ENCODE results near the gene P3H3.
A peak's percentile ranks its signal among the peaks of the same experiment; 100 is the strongest.

Gene P3H3

DNA sequence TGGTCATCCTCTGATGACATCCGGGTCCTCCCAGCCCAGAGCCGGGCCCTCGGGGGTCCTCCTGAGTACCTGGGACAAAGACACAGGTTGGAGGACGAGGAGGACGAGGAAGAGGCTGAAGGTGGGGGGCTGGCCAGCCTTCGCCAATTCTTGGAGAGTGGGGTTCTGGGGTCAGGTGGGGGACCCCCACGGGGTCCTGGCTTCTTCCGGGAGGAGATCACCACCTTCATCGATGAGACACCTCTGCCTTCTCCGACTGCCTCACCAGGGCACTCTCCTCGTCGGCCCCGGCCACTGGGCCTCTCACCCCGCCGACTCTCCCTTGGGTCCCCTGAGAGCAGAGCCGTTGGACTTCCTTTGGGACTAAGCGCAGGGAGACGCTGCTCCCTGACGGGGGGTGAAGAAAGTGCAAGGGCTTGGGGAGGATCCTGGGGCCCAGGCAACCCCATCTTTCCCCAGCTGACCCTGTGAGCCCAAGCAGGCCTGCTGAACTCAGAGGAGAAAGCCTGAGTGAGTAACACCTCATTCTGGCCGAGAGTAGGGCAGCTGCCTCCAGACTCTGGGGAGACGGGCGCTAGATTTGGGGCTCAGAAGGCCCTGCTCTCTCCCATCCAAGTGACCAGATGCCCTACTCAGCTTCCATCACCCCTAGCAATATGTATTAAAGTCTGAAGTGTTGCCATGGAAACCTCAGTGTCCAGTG is 1.3 kb upstream of the P3H3 start:
- no peak for DNase-seq (ENCODE audit: low read depth)

DNA sequence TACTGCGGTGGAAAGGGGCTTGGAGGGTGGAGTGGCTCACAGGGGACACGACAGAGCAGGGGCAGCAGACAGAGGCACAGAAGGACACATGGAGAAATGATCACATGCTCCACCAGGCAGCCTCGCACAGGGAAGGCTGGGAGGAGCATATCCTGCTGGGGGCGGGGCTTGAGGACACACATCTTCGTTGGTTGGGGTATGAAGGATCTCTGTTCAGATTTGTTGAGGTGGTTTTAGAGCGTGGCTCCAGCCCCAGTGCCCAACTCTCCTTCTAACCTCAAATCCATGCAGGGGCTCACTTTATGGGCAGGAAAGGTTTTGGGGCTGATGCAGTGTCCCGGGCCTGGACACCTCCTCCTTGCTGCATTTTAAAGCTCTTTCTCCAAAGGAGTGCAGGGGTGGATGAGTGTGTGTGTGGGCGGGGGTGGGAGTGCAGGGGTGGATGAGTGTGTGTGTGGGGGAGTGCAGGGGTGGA is 733 bp upstream of the P3H3 start:
- no peak for DNase-seq (ENCODE audit: low read depth)

DNA sequence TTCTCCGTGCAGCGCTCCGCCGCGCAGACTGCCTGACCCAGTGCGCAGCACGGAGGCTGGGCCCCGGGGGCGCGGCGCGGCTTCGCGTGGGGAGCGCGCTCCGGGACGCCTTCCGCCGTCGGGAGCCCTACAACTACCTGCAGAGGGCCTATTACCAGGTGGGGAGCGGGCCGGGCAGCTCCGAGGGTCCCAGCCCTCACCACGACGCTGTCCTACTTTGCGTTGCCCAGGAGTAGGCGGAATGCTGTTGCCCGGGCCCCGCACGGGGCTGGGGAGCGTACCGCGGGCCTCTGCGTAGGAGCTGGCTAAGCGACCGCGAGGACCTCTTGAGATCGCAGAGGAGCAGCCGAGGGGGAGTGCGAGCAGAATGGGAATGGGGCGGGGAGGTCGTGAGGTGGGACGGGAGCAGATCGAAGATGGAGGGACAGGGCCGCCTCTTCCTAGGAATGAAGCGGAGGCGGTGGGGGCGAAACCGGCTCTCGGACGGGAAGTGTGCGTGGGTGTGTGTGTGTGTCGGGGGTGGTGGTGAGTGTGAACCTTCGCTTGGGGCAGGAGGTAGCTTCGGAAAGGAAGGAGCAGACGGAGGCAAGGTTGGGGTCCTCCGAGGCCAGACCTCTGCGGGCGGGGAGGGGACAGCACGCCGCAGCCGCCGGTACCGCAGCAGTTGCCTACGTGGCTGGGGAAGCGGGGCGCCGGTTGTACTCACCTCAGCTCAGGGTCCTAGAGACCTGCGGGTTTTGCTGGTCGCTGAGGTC is 751 bp downstream of the P3H3 start:
- DNase-seq (ENCODE audit: low read depth), result peak; percentile 17

GRCh38 chr12:6829536-6830220 is 1.5 kb downstream of the P3H3 start:
- no peak for DNase-seq (ENCODE audit: low read depth)

DNA sequence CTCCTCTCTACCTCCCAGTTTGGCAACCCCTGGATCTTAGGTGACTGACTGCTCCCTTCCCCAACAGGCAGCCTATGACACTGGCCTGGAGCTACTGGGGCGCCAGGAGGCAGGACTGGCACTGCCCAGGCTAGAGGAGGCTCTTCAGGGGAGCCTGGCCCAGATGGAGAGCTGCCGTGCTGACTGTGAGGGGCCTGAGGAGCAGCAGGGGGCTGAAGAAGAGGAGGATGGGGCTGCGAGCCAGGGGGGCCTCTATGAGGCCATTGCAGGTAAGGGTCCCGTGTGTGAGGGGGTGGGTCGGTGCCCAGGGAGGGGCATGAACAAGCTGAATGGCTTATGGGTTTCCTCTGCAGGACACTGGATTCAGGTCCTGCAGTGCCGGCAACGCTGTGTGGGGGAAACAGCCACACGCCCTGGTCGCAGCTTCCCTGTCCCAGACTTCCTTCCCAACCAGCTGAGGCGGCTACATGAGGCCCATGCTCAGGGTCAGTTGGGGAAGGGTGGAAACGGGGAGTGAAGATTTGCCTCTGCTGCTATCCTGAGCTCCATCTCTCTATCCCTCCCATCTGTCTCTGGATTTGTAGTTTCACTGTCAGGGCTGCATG is 2.2 kb downstream of the P3H3 start:
- DNase-seq (ENCODE audit: low read depth), result no peak

DNA sequence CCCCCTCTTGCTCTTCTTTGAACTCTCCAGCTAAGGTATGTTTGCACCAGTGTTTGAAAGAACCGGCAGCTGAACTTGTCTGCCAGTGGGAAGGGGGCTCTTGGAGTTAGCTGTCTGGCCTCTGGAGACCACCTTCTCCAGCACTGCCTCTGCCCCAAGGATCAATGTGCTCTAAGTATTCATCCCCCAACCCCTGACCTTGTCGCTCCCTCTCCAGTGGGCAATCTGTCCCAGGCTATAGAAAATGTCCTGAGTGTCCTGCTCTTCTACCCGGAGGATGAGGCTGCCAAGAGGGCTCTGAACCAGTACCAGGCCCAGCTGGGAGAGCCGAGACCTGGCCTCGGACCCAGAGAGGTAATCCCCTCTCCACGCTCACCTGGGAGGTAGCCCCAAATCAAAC is 2.8 kb downstream of the P3H3 start:
- DNase-seq (ENCODE audit: low read depth), result no peak

- DNase-seq (ENCODE audit: low read depth), result no peak
These were observed 3.3 kb downstream of the P3H3 start for GRCh38 chr12:6831450-6831995.

DNA sequence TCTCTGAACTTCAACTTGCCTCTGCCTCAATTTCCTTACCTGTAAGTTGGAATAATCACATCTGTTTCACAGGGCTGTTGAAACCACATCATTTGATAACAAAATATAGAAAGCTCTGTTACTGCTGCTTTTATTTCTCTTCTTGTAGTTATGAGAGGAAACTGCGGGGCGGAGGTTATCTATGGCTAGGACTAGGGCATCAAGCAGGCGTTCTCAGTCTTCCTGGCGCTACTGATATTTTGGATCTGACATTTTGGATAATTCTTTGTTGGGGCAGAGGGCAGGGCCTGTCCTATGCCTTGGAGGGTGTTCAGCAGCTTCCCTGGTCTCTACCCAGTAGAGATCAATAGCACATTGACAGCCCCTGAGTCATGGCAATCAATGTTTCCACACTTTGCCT is 3.9 kb downstream of the P3H3 start:
- no peak for DNase-seq (ENCODE audit: low read depth)

- DNase-seq (ENCODE audit: low read depth), result no peak
These were observed 5.1 kb downstream of the P3H3 start for GRCh38 chr12:6833189-6833890.

- no peak for DNase-seq (ENCODE audit: low read depth)
These were observed 6.0 kb downstream of the P3H3 start for GRCh38 chr12:6834254-6834653.

GRCh38 chr12:6834873-6835272 is 6.7 kb downstream of the P3H3 start:
- no peak for DNase-seq (ENCODE audit: low read depth)

DNA sequence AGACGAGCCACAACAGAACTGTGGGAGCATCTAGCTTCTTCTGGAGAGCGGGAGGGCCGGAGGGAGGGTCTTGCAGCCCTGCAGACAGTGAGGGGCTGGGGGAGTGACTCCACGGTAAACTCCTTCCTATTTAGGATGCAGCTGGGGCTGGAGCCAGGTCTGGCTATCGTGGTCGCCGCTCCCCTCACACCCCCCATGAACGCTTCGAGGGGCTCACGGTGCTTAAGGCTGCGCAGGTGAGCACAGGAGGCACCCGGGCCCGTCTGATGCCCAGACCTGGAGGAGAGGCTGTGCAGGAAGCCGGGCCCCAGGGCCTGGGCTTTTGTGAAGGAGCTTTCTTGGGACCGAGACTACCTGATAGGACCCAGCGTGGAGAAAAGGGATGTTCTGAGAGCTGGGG is 8.6 kb downstream of the P3H3 start:
- no peak for DNase-seq (ENCODE audit: low read depth)

DNA sequence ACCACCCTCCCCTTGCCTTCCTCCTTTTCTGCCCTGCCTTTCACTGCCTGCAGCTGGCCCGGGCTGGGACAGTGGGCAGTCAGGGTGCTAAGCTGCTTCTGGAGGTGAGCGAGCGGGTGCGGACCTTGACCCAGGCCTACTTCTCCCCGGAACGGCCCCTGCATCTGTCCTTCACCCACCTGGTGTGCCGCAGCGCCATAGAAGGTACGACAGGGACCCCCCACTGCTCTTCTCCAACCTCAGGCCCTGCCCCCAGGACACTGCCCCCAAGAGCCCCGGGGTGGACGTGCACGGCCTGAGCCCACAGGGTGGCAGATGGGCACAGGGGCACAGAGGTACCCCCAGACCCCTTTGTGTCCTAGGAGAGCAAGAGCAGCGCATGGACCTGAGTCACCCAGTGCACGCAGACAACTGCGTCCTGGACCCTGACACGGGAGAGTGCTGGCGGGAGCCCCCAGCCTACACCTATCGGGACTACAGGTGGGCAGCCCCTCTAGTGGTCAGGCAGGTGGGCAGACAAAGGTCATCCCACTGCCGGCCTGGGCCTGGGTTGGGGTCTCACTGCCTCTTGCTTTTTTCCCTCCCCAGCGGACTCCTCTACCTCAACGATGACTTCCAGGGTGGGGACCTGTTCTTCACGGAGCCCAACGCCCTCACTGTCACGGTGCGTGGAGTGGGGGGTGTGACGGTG is 9.3 kb downstream of the P3H3 start:
- no peak for DNase-seq (ENCODE audit: low read depth)

- DNase-seq (ENCODE audit: low read depth), result no peak
These were observed 10.6 kb downstream of the P3H3 start for GRCh38 chr12:6838854-6839253.

GRCh38 chr12:6839482-6840201 is 11.4 kb downstream of the P3H3 start:
- DNase-seq (ENCODE audit: low read depth), result no peak

DNA sequence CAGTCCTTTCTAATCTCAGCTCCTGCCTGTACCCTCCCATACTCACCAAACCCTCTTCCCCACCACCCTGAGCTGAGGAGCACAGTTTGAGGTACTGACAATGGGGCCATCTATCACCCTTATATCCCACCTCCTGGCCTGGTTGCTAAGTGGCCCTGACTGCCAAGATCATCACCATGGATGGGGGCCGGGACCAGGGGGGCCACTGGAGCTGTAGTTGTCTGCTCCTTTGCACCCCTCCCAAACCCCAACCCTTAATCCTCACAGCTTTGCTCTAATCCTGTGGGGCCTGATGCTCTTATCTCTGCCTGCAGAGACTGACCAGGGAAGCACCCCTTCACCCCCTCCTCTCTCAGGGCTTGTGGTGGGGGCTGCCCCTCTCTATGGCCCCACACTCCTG is 12.1 kb downstream of the P3H3 start:
- no peak for DNase-seq (ENCODE audit: low read depth)

DNA sequence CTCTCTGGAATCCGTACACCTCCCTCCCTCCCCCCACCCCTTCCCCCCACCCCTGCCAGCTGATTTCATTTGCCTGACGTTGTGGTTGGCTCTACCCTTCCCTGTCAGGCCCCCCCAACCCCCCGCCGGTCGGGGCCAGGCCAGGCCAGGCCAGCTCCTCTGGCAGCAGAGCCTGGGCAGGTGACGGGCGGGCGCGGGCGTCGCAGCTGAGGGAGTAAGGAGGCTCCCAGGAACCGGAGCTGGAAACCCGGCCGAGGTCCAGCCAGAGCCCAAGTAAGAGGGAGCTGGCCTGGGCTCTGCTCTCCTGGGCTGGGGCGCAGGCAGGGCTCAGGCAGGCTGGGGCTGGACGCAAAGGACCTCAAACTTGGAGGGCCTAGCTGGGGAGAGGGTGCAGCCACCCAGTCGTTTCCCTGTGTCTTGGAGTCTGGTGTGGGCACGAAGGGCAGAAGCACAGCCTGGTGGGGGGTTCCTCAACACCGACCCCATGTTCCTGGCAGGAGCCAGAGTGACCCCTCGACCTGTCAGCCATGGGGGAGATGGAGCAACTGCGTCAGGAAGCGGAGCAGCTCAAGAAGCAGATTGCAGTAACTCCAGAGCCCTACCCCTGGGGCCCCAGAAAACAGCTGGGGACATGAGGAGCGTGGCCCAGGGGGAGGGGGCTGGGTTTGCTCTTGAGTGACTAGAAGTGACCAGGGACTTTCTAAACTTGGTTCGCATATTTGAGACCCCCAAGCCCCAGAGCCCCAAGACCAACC is 12.7 kb downstream of the P3H3 start, which contains the start of gene GNB3:
GNB3 (plus strand) TSS at position 165 of the 755 bp plus-strand sequence; CDS start at position 528, 363 bp downstream.
- no peak for DNase-seq (ENCODE audit: low read depth)

DNA sequence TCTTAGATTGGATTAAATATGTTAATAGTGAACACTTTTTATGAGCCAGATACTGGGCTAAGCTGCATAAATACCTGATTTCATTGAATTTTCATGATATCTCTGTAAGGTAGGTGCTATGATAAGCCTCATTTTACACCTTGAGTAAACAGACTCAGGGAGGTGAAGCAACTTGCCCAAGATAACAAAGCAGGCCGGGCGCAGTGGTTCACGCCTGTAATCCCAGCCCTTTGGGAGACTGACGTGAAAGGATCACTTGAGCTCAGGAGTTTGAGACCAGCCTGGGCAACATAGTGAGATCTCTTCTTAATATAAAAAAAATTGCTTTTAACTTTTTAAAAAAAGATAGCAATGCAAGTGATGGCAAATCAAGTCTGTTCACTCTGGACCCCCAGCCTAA is 13.9 kb downstream of the P3H3 start:
- no peak for DNase-seq (ENCODE audit: low read depth)

DNA sequence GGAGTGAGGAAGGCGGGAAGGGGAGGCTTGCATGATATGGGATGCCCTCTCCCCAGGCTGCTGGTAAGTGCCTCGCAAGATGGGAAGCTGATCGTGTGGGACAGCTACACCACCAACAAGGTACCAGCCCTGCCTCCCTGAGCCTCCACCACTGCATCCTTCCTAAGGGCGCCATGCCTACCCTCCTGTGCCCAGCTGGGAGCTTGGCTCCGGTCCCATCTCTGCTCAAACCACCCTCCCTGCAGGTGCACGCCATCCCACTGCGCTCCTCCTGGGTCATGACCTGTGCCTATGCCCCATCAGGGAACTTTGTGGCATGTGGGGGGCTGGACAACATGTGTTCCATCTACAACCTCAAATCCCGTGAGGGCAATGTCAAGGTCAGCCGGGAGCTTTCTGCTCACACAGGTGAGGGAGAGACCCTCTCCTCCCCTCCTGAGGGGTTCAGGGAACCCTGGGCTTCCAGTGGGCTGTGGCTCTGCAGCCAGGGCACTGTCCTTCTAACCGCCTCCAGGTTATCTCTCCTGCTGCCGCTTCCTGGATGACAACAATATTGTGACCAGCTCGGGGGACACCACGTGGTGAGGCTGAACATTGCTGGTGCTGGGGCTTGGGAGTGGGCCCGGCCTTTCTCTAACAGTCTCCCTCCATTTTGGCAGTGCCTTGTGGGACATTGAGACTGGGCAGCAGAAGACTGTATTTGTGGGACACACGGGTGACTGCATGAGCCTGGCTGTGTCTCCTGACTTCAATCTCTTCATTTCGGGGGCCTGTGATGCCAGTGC is 15.1 kb downstream of the P3H3 start:
- DNase-seq (ENCODE audit: low read depth), result no peak
